ENCODE data around the gene LCTL. TPM values are rescaled to one million over a fixed set of nuclear protein-coding genes. Genes with fewer than 3 reads are reported as not detected.

LCTL gene
- total and polyA plus RNA-seq, 7 experiments from 2014 or later: not detected

DNA sequence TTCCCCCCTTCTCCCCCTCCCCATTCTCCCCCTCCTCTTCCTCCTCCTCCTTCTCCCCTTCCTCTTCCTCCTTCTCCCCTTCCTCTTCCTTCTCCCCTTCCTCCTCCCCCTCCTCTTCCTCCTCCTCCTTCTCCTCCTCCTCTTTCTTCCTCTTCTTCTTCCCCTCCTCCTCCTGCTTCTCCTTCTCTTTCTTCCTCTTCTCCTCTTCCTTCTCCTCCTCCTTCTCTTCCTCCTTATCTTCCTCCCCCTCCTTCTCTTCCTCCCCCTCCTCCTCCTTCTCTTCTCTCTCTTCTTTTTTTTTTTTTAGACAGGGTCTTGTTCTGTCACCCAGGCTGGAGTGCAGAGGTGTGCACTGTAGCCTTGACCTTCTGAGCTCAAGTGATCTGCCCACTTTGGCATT lies 21.2 kb upstream of the LCTL start:
- no peaks in the 10 kb centered on the region for H3K9me3 ChIP-seq (ENCODE audit: control insufficient read depth in 2 of 3, low read length in 3 of 3)
- no peak overlapping the region for H3K4me3 Mint-ChIP-seq
- H3K27ac ChIP-seq (ENCODE audit: low read depth, low read length): no peak overlapping the region
- H3K27me3 ChIP-seq (ENCODE audit: control insufficient read depth in 2 of 2, insufficient read depth in 2 of 2, low read length in 2 of 2): no peaks in the 10 kb centered on the region
- no peak for ATAC-seq
- peaks cover 0 to 2% (median 0%) of the 10 kb centered on the region in 7 donors for H3K4me1 Mint-ChIP-seq
- no peak overlapping the region for H3K4me3 ChIP-seq (ENCODE audit: low read length)
- CTCF ChIA-PET: no interaction called here
- no peaks in the 10 kb centered on the region for H3K36me3 ChIP-seq (ENCODE audit: control insufficient read depth in 2 of 3, insufficient read depth in 3 of 3, low read length in 3 of 3)
- H3K27me3 Mint-ChIP-seq: peaks cover 0 to 19% (median 17%) of the 10 kb centered on the region in 5 donors
- no peaks in the 10 kb centered on the region for H3K4me1 ChIP-seq (ENCODE audit: control insufficient read depth in 2 of 2, insufficient read depth in 2 of 2, low read length in 2 of 2)
- peaks cover 0 to 1% (median 0%) of the 10 kb centered on the region in 11 donors for H3K9me3 Mint-ChIP-seq
- intact Hi-C loops (cut with micrococcal nuclease): no loop called here
- no peak overlapping the region for H3K27ac Mint-ChIP-seq
- DNase-seq: no peak
- no peaks in the 10 kb centered on the region for H3K36me3 Mint-ChIP-seq
- POLR2A ChIA-PET: no interaction called here

- ChIA-PET CTCF (no interaction called here), POLR2A (no interaction called here)
- DNase-seq: no peak
- H3K4me3 Mint-ChIP-seq: no peak overlapping the region
- peaks cover 0 to 22% (median 17%) of the 10 kb centered on the region in 5 donors for H3K27me3 Mint-ChIP-seq
- intact Hi-C loops (cut with micrococcal nuclease): no loop called here
- no peaks in the 10 kb centered on the region for H3K36me3 Mint-ChIP-seq
- H3K4me1 Mint-ChIP-seq: peaks cover 0 to 3% (median 0%) of the 10 kb centered on the region in 7 donors
- no peak overlapping the region for H3K27ac Mint-ChIP-seq
- no peak overlapping the region for H3K4me3 ChIP-seq (ENCODE audit: low read length)
- H3K27ac ChIP-seq (ENCODE audit: low read depth, low read length): no peak overlapping the region
- no peak for ATAC-seq
- H3K36me3 ChIP-seq (ENCODE audit: control insufficient read depth in 2 of 3, insufficient read depth in 3 of 3, low read length in 3 of 3): no peaks in the 10 kb centered on the region
- no peaks in the 10 kb centered on the region for H3K27me3 ChIP-seq (ENCODE audit: control insufficient read depth in 2 of 2, insufficient read depth in 2 of 2, low read length in 2 of 2)
- H3K9me3 Mint-ChIP-seq: peaks cover 0 to 4% (median 0%) of the 10 kb centered on the region in 11 donors
- no peaks in the 10 kb centered on the region for H3K4me1 ChIP-seq (ENCODE audit: control insufficient read depth in 2 of 2, insufficient read depth in 2 of 2, low read length in 2 of 2)
- no peaks in the 10 kb centered on the region for H3K9me3 ChIP-seq (ENCODE audit: control insufficient read depth in 2 of 3, low read length in 3 of 3)
Observed at GRCh38 chr15:66586155-66586976, 20.6 kb upstream of the LCTL start.

GRCh38 chr15:66581972-66582537 lies 16.3 kb upstream of the LCTL start:
- no peak for ATAC-seq
- ChIA-PET CTCF (no interaction called here), POLR2A (no interaction called here)
- H3K36me3 Mint-ChIP-seq: no peaks in the 10 kb centered on the region
- peak overlapping the region in 1 of 10 donors; percentile 4 for H3K4me3 Mint-ChIP-seq
- no peak overlapping the region for H3K4me3 ChIP-seq (ENCODE audit: low read length)
- H3K27ac Mint-ChIP-seq: no peak overlapping the region
- peaks cover 0 to 6% (median 4%) of the 10 kb centered on the region in 5 donors for H3K27me3 Mint-ChIP-seq
- peaks cover 0 to 4% (median 0%) of the 10 kb centered on the region in 11 donors for H3K9me3 Mint-ChIP-seq
- no peaks in the 10 kb centered on the region for H3K36me3 ChIP-seq (ENCODE audit: control insufficient read depth in 2 of 3, insufficient read depth in 3 of 3, low read length in 3 of 3)
- no peaks in the 10 kb centered on the region for H3K27me3 ChIP-seq (ENCODE audit: control insufficient read depth in 2 of 2, insufficient read depth in 2 of 2, low read length in 2 of 2)
- H3K9me3 ChIP-seq (ENCODE audit: control insufficient read depth in 2 of 3, low read length in 3 of 3): no peaks in the 10 kb centered on the region
- no peak for DNase-seq
- intact Hi-C loops (cut with micrococcal nuclease): no loop called here
- peaks cover 0 to 13% (median 0%) of the 10 kb centered on the region in 7 donors for H3K4me1 Mint-ChIP-seq
- no peaks in the 10 kb centered on the region for H3K4me1 ChIP-seq (ENCODE audit: control insufficient read depth in 2 of 2, insufficient read depth in 2 of 2, low read length in 2 of 2)
- H3K27ac ChIP-seq (ENCODE audit: low read depth, low read length): no peak overlapping the region

DNA sequence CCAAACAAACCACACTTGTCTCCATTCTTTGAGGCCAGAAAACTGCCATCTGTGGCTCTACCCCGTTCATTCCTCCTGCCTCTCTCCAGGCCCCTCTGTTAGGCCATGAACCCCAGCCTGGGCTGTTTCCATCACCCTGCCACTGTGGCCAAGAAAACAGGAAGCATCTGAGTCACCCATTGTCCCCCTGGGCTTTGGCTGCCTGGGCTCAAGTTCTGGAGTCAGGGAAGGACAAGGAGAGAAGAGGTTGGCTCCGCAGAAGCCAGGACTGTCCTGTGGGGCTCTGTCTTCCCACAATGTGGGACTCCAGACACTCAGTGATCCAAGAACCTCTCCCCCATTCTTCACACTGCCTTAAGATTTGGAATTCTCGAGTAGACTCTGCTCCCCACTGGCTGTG lies 14.8 kb upstream of the LCTL start:
- Histone ChIP-seq H3K4me1 (ENCODE audit: control insufficient read depth in 2 of 2, insufficient read depth in 2 of 2, low read length in 2 of 2) (no peaks in the 10 kb centered on the region), H3K4me3 (ENCODE audit: low read length) (no peak overlapping the region), H3K27me3 (ENCODE audit: control insufficient read depth in 2 of 2, insufficient read depth in 2 of 2, low read length in 2 of 2) (no peaks in the 10 kb centered on the region), H3K9me3 (ENCODE audit: control insufficient read depth in 2 of 3, low read length in 3 of 3) (no peaks in the 10 kb centered on the region), H3K27ac (ENCODE audit: low read depth, low read length) (no peak overlapping the region), H3K36me3 (ENCODE audit: control insufficient read depth in 2 of 3, insufficient read depth in 3 of 3, low read length in 3 of 3) (no peaks in the 10 kb centered on the region)
- no peak overlapping the region for H3K27ac Mint-ChIP-seq
- DNase-seq (no peak), ATAC-seq (no peak)
- H3K27me3 Mint-ChIP-seq: peaks cover 0 to 5% (median 0%) of the 10 kb centered on the region in 5 donors
- intact Hi-C loops (cut with micrococcal nuclease): no loop called here
- peaks cover 0 to 4% (median 0%) of the 10 kb centered on the region in 11 donors for H3K9me3 Mint-ChIP-seq
- POLR2A ChIA-PET: no interaction called here
- CTCF ChIA-PET: no interaction called here
- no peak overlapping the region for H3K4me3 Mint-ChIP-seq
- peaks cover 0 to 13% (median 0%) of the 10 kb centered on the region in 7 donors for H3K4me1 Mint-ChIP-seq
- H3K36me3 Mint-ChIP-seq: no peaks in the 10 kb centered on the region

DNA sequence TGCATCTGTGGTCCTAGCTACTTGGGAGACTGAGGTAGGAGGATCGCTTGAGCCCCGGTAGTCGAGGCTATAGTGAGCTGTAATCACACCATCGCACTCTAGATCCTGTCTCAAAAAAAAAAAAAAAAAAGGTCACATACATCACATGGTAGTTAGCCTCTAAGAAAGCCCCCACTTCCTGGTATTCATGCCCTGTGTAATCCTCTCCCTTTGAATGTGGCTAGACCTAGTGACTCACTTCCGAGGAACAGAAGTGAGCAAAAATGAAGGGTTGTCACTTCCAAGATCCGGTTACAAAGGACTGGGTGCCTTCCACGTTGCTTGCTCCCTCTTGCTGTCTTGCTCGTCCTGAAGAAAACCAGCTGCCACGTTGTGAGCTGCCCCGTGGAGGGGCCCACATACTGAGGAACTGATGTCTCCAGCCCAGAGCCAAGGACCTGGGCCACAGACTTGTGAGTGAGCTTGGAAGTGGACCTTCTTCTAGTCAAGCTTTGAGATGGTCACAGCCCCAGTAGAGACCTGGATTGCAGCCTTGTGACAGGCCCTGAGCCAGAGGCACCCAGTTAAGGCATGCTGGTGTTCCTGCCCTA lies 12.6 kb upstream of the LCTL start:
- intact Hi-C loops (cut with micrococcal nuclease): no loop called here
- ChIA-PET CTCF (interaction anchor here (0.6 kb wide), 1 partner anchor 1813 kb away, joined by 3 read pairs; no protein-coding TSS in a partner anchor), POLR2A (no interaction called here)
- ATAC-seq (no peak), DNase-seq (no peak)
- Histone ChIP-seq H3K36me3 (ENCODE audit: control insufficient read depth in 2 of 3, insufficient read depth in 3 of 3, low read length in 3 of 3) (no peaks in the 10 kb centered on the region), H3K4me3 (ENCODE audit: low read length) (no peak overlapping the region), H3K27ac (ENCODE audit: low read depth, low read length) (no peak overlapping the region), H3K27me3 (ENCODE audit: control insufficient read depth in 2 of 2, insufficient read depth in 2 of 2, low read length in 2 of 2) (no peaks in the 10 kb centered on the region), H3K4me1 (ENCODE audit: control insufficient read depth in 2 of 2, insufficient read depth in 2 of 2, low read length in 2 of 2) (no peaks in the 10 kb centered on the region), H3K9me3 (ENCODE audit: control insufficient read depth in 2 of 3, low read length in 3 of 3) (no peaks in the 10 kb centered on the region)
- H3K4me1 Mint-ChIP-seq: peaks cover 0 to 13% (median 0%) of the 10 kb centered on the region in 7 donors
- H3K27ac Mint-ChIP-seq: no peak overlapping the region
- H3K9me3 Mint-ChIP-seq: peaks cover 0 to 4% (median 0%) of the 10 kb centered on the region in 11 donors
- H3K36me3 Mint-ChIP-seq: no peaks in the 10 kb centered on the region
- H3K4me3 Mint-ChIP-seq: no peak overlapping the region
- H3K27me3 Mint-ChIP-seq: peaks cover 0 to 3% (median 0%) of the 10 kb centered on the region in 5 donors

DNA sequence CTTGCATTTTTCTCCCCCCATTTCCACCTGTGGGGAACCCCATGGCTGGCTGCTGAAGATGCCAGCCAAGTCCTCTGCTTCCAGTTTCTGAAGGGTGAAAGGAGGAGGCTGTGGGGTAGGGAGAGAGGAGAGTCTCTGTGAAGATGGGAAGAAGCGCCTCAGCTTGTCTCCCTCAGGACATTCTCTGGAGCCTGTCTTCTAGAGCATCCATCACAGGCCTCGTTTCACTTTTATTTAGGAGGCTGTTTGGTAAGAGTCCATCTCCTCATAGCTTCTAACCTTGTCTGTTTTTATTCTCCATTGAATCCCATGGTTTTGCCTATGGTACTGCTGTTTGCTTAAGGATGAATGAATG lies 8.8 kb upstream of the LCTL start:
- Histone ChIP-seq H3K27ac (ENCODE audit: low read depth, low read length) (no peak overlapping the region), H3K36me3 (ENCODE audit: control insufficient read depth in 2 of 3, insufficient read depth in 3 of 3, low read length in 3 of 3) (no peaks in the 10 kb centered on the region), H3K27me3 (ENCODE audit: control insufficient read depth in 2 of 2, insufficient read depth in 2 of 2, low read length in 2 of 2) (no peaks in the 10 kb centered on the region), H3K9me3 (ENCODE audit: control insufficient read depth in 2 of 3, low read length in 3 of 3) (no peaks in the 10 kb centered on the region), H3K4me3 (ENCODE audit: low read length) (no peak overlapping the region), H3K4me1 (ENCODE audit: control insufficient read depth in 2 of 2, insufficient read depth in 2 of 2, low read length in 2 of 2) (no peaks in the 10 kb centered on the region)
- Mint-ChIP-seq H3K36me3 (no peaks in the 10 kb centered on the region), H3K27me3 (no peaks in the 10 kb centered on the region), H3K4me3 (no peak overlapping the region), H3K27ac (no peak overlapping the region), H3K4me1 (peaks cover 0 to 13% (median 0%) of the 10 kb centered on the region in 7 donors), H3K9me3 (no peaks in the 10 kb centered on the region)
- POLR2A ChIA-PET: no interaction called here
- CTCF ChIA-PET: interaction anchor here (1.9 kb wide), 1 partner anchor 10 kb away, joined by 4 read pairs; no protein-coding TSS in a partner anchor
- DNase-seq (no peak), ATAC-seq (no peak)
- intact Hi-C loops (cut with micrococcal nuclease): no loop called here

Data from naive thymus-derived CD4-positive, alpha-beta T cell (primary cell).